HG02571 (cell line): ENCODE results near the gene KIF22.
A peak's percentile ranks its signal among the peaks of the same experiment; 100 is the strongest.
"Not testable (repeated sequence)": the region's sequence is repeated elsewhere in the genome, so short reads cannot be mapped to it uniquely, and the experiment has no call there.

Experiments
- ATAC-seq: cut with Tn5 transposase; IDR thresholded peaks from one replicate; pipeline ENCODE4 v1.9.1; 2021; ENCODE audit warnings: mild to moderate bottlenecking, moderate library complexity; ENCODE audit not compliant: unreplicated experiment

KIF22 gene

DNA sequence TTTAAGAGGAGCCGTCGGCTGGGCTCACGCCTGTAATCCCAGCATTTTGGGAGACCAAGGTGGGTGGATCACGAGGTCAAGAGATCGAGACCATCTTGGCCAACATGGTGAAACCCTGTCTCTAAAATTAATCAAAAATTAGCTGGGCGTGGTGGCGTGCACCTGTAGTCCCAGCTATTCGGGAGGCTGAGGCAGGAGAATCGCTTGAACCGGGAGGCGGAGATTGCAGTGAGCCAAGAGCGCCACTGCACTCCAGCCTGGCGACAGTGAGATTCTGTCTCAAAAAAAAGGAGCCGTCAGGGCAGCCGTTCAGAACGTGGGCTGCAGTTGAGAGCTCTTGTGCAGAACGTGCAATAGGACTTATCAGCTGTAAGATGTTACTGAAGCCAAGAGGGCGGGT, 2.6 kb downstream of the KIF22 start:
- not testable (repeated sequence) for ATAC-seq

DNA sequence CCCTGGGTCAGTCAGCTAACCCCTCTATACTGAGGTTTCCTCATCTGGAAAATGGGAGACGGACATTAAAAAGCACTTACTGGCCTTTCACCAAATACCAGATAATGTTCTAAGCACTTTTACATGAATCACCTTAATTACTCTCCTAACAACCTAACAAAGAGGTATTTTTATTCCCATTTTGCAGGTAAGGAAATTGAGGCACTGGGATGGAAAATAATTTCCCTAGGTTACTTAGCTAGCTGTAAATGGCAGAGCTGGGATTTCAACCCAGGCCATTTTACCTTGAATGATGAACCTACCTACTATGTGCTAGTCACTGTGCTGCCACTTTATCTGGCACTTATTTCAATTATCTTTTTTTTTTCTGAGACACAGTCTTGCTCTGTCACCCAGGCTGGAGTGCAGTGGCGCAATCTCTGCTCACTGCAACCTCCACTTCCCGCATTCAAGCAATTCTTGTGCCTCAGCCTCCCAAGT, 3.7 kb downstream of the KIF22 start:
- no peak for ATAC-seq

DNA sequence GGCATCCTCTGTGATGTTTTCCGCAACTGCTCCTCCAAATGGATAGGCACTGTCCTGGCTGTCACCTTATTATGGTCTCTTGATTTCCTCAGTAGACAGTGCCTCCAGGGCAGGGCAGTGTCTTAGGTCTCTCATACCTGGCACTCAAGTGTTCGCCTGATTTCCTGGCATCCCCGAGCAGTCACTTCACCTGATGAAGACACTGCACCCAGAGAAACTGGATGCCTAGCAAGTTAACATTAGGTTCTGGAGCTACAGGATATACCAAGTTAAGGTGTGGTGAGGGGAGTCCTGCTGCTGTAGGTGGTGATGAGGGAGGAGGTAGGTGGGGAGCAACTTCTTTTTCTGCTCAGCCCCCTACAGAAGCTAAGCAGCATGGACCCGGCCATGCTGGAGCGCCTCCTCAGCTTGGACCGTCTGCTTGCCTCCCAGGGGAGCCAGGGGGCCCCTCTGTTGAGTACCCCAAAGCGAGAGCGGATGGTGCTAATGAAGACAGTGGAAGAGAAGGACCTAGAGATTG, 11.9 kb downstream of the KIF22 start:
- no peak for ATAC-seq

DNA sequence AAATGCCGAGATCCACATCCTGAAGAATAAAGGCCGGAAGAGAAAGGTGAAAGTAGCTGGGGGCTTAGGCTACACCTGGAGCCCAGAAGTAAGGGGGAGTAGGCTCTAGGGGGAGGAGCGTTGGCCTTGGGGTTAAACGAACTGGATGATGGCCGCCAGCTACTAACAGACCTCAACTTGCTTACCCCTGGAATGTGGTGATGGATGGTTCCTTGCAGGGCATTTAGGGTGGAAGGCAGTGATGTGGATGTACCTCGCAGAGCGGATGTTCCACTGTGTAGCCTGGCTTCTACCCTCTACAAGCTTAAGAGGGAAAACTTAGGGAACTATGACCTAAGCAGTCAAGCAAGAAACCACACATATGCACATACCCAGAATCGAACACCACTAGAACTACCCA, 13.5 kb downstream of the KIF22 start:
- ATAC-seq = no peak

DNA sequence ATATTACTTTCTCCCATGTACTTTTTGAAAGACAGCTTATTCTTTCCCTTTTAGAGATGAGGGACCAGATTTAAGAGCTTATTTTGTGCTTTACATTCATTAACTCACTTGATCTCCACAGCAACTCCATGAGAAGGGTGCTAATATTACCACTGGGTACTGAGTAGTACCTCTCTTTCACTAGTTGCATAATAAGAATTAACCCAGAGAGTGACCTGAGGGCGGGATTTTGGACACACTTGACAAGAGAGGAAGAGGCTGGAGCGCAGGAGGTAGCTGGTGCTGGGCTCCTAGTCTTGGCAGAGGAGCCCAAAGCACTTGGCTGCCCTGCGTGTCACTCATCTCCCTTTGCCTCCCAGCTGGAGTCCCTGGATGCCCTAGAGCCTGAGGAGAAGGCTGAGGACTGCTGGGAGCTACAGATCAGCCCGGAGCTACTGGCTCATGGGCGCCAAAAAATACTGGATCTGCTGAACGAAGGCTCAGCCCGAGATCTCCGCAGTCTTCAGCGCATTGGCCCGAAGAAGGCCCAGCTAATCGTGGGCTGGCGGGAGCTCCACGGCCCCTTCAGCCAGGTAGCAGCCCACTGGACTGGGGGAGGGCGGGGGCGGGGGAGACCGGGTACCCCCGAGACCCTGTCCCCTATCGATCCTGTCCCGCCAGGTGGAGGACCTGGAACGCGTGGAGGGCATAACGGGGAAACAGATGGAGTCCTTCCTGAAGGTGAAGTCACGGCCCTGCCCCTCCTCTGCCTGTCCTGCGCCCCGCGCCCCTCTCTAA, 14.1 kb downstream of the KIF22 start:
- ATAC-seq = no peak

DNA sequence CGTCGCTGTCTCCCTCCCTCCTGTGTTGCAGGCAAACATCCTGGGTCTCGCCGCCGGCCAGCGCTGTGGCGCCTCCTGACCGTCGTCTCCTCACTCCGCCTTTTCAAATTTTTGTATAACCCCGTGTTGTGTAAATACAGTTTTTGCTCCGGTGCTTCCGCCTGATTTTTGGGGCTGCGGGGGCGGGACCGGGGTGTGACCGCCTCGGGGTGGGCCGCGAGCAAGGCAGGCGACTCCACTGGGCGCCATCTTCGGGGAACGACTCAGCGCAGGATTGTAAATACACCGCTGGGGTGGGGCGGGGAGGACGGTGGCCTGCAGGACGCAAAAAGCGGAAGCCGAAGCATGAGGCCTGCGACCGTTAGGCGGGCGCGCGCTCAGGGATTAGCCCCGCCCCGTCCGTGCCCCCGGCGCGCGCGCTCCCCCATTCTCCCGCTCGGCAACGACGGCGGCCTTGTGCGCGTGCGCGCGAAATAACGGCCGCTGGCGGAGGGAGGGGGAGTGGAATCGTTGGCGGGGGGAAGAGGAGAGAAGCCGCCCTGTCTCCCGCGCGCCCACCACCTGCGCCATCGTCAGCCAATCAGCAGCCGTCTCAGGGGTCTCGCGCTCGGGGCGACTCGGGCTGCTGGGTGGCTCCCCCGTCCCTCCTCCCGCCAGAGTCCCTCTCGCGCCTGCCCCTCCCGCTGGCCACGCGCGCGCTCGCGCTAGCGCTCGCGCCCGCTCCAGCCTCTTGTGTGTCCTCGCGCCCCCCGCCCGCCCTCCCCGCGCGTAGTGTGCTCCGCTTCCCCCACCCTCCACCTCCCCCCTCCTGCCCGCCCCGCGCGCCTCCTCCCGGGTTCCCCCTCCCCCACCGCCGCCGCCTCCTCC, 14.9 kb downstream of the KIF22 start:
- ATAC-seq = peak; percentile 46

DNA sequence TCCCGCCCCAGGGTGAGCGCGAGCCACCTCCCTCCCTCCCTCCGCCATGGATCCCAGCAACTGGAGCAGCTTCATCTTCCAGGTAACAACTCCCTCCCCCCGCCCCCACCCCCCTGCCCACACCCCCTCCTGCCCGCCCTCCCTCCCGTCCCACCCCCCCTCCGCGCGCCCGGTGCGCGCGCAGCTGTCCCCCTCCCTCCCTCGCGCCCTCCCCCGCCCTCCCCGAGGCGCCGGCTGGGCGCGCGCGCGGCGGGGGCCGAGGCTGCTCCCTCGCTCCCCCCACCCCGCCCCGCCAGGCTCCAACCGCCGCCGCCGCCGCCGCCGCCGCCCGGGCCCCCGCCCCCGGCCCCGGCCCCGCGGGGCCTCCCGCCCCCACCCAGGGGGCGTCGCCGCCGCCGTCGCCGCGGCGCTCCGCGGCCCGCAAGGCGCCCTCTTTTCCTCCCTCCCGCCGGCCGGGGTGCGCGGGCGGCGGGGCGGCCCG, 15.6 kb downstream of the KIF22 start, which contains the start of gene MAZ:
TSS of gene MAZ (plus strand) at position 431 of the 481 bp plus-strand sequence. CDS start 173 bp downstream, outside the sequence.
- ATAC-seq = no peak

DNA sequence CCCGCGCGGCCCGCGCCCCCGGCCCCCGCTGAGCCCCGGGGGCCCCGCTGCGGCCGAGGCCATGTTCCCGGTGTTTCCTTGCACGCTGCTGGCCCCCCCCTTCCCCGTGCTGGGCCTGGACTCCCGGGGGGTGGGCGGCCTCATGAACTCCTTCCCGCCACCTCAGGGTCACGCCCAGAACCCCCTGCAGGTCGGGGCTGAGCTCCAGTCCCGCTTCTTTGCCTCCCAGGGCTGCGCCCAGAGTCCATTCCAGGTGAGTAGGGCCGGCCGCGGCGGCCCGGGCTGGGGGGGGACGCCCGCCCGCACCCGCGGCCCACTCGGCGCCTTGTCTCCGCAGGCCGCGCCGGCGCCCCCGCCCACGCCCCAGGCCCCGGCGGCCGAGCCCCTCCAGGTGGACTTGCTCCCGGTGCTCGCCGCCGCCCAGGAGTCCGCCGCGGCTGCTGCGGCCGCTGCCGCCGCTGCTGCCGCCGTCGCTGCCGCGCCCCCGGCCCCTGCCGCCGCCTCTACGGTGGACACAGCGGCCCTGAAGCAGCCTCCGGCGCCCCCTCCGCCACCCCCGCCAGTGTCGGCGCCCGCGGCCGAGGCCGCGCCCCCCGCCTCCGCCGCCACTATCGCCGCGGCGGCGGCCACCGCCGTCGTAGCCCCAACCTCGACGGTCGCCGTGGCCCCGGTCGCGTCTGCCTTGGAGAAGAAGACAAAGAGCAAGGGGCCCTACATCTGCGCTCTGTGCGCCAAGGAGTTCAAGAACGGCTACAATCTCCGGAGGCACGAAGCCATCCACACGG, 16.3 kb downstream of the KIF22 start:
- no peak for ATAC-seq

DNA sequence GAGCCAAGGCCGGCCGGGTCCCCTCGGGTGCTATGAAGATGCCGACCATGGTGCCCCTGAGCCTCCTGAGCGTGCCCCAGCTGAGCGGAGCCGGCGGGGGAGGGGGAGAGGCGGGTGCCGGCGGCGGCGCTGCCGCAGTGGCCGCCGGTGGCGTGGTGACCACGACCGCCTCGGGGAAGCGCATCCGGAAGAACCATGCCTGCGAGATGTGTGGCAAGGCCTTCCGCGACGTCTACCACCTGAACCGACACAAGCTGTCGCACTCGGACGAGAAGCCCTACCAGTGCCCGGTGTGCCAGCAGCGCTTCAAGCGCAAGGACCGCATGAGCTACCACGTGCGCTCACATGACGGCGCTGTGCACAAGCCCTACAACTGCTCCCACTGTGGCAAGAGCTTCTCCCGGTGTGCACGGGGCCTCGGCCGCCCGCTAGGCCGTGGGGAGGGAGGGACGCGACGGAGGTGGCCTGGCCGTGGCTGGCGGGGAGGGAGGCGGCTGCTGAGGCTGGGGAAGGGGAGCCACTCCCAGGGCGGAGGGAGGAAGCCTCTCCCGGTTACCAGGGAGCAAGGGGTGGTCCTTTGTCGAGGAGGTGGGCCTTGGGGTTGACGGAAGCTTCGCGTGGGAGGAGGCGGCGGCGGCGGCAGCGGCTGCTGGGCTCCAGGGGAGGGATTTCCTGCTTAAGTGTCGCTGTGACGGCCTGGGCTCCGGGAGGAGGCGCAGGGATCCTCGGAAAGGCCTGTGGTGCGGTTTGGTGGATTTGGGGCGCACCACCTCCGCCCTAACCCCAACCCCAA, 17.1 kb downstream of the KIF22 start:
- ATAC-seq = no peak

DNA sequence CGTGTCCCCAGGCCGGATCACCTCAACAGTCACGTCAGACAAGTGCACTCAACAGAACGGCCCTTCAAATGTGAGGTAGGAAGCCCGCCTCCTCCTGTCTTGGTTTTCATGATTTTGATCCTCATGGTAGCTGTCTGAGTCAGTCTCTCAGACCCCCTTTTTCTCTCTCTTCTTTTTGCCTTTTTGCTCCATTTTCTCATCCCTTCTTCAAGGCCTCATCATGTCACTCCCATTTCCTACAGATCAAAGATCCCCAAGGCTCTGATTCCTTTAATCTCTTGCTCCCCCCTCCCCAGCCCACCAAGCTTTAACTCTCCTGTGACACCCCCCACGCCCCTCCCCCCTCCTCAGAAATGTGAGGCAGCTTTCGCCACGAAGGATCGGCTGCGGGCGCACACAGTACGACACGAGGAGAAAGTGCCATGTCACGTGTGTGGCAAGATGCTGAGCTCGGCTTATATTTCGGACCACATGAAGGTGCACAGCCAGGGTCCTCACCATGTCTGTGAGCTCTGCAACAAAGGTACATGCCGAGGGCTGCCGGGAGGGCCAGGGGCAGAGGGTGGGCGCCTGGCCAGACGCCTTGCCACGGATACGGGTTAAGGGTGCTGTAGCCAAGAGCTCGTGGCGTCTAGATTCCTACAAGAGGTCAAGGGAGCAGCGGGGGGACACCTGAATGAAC, 17.8 kb downstream of the KIF22 start:
- ATAC-seq = no peak

DNA sequence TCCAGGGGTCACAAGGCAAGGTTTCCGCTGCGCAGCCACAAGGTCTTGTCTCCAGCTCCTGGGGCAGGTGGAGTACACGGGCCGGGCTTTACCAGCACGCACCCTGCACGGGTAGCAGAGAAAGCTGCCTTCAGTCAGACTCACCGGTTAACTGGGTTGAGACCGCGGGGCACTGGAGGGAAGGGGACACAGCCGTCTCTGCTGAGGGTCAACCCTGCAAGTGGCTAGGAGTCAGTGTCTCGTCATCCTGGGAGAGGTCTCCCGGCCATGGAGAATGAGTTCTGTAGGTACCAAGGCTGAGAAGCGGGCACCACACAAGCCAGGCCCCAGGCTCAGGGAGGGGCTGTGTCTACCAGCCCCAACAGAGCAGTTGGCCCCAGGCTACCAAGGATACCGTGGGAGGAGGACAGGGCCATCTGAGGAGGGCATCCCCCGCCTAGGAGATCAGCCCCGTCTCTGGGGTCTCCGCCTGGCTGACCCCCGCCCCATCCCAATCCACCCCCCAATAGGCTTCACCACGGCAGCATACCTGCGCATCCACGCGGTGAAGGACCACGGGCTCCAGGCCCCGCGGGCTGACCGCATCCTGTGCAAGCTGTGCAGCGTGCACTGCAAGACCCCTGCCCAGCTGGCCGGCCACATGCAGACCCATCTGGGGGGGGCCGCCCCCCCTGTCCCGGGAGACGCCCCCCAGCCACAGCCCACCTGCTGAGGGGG, 18.6 kb downstream of the KIF22 start:
- no peak for ATAC-seq

DNA sequence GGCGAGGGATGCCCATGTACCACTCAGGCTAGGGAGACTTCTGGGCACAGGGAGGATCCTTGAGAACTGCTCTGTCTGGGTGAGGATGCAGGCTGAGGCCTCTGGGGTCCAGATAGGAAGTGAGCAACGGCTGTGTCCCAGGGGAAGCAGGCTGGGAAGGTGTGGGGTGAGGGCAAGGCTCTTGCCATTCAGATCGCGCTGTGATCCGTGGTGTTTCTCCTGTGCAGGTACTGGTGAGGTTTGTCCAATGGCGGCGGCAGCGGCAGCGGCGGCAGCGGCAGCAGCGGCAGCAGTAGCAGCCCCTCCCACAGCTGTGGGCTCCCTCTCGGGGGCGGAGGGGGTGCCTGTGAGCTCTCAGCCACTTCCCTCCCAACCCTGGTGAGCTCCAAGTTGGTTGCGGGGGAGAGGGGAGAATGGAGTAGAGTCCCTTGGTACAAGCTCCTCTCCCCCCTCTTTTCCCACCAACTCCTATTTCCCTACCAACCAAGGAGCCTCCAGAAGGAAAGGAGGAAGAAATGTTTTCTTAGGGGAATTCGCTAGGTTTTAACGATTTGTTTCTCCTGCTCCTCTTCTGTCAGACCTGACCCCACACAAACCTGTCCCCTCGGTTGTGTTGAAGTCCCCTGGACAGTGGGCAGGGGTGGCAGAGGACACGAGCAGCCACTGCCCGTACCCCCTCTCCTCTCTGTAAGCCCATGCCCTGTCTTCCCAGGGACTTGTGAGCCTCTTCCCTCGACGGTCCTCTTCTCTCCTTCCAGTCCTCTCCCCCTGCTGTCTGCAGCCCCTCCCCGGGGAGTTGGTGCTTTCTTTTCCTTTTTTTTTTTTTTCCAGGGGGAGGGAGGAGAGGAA, 19.5 kb downstream of the KIF22 start:
- ATAC-seq = no peak

DNA sequence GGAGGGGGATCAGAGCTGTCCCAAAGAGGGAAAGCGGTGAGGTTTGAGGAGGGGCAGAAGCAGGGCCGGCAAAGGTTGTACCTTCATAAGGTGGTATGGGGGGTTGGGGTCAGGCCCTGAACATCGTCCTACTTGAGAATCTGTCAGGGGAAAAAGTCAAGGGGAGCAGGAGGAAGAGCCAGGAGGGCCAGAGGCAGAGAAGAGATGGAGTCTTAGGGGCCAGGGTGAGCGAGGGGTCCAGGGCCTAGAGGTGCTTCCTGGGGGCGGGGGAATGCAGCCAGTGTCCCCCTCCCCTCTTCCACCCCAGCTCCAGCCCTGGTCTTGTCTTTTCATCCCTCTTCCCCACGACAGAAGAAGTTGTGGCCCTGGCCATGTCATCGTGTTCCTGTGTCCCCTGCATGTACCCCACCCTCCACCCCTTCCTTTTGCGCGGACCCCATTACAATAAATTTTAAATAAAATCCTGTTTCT, 20.2 kb downstream of the KIF22 start:
- no peak for ATAC-seq

DNA sequence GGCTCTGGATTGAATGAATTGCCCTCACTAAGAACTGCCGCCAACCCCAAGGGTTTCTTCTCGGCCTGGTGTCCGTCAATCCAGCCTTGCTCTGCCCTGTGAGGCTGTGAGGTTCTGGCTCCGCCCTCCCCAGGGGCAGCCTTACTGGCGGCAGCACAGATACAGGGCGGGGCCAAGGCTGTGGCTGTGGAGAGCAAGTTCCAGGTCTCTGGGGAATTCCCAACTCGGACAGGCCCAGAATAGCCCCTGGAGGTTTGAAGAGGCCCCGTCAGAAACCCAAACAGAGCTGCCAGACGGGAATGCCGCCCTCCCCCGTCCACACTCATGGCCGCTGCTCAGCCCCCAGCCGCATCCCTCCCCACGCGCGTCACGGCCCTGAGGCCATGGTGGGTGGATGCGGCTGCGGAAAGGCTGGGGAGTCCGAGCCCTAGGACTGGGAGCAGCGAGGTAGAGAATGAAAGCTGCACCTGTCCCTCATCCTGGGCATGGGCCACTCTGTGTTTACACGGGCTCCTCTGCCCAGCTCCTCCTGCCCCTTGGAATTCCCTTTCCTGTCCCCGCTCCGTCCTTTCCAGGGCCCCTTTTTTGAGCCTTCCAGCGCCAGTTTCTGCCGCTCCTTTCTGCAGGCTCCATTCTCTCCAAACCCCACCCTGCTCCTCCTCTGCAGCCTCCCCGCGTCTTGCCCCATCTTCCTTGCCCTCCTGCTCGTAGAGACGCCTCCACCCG, 20.8 kb downstream of the KIF22 start:
- peak; percentile 32 for ATAC-seq

DNA sequence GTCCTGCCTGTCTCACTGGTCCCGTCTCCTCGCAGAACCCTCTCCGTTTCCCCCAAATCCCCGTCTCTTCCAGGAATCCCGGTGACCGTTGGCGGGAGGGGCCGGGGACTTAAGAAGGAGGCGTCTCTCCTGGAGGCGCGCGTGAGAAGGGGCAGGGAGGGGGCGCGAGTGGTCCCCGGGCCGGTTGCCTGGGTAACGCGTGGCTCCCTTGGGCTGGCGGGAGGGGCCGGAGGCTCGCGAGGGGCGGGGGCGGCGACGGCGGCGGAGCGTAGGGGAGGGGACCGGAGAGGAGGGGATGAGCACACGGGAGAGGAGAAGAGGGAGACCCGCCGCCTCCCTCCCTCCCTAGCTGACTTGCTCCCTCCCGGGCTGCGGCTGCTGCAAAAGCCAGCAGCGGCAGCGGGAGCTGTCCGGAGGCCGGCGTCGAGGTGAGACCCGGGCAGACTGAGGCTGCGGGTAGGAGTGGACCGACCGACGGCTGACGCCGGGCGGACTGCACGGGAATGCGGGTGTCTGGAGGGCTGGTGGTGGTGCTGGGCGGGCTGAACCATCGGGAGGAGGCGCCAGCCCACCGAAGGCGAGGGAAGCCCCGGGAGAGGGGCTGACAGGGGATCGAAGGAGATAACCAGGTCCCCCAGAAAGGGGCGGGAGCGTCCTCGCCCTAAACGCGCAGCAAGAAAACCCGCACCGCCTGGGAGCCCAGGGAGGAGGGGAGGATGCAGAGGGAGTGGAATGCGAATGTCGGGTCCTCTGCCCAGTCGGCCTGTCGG, 21.5 kb downstream of the KIF22 start, which contains the start of gene PRRT2:
TSS of gene PRRT2 (plus strand) at position 298 of the 770 bp plus-strand sequence. CDS start 862 bp downstream, outside the sequence.
- no peak for ATAC-seq
